ENCODE results near the gene CRYBA1.

DNA sequence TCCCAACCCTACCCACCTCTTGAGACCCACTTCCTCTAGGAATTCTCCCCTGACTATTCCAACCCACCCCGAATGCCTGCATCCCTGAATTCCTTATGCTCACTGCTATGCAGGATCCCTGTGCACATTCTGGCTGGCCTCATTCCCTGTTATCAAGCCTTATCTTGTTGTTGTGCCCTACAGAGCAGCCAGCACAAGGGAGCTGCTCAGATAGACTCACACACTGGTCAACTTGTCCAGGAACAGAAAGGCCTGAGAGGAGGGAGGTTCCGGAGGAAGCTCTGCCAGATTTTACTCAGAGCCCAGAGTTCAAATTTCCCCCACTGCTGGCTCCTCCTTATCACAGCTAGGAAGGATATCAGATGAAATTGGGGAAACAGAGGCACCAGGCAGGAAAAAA is 41.6 kb upstream of the CRYBA1 start:
- TF ChIP-seq POLR2A (IDR thresholded peaks at IDR 0.05; ENCODE audit: low read depth, low read length) = no peak
- TF ChIP-seq POLR2AphosphoS5 (IDR thresholded peaks at IDR 0.05; ENCODE audit: low read depth, low read length) = no peak
- TF ChIP-seq TAF1 (IDR thresholded peaks at IDR 0.05; ENCODE audit: borderline replicate concordance, low read depth, low read length) = no peak
